GM21381 (cell line): ENCODE measurements around the gene ZBTB45.
A peak's percentile ranks its signal among the peaks of the same experiment; 100 is the strongest.
"Not testable (repeated sequence)": the region's sequence is repeated elsewhere in the genome, so short reads cannot be mapped to it uniquely, and the experiment has no call there.

ENCODE experiments used
- ATAC-seq: cut with Tn5 transposase; IDR thresholded peaks from one replicate; pipeline ENCODE4 v1.9.1; 2021; ENCODE audit warnings: mild to moderate bottlenecking, moderate library complexity; ENCODE audit not compliant: unreplicated experiment

The ZBTB45 gene

DNA sequence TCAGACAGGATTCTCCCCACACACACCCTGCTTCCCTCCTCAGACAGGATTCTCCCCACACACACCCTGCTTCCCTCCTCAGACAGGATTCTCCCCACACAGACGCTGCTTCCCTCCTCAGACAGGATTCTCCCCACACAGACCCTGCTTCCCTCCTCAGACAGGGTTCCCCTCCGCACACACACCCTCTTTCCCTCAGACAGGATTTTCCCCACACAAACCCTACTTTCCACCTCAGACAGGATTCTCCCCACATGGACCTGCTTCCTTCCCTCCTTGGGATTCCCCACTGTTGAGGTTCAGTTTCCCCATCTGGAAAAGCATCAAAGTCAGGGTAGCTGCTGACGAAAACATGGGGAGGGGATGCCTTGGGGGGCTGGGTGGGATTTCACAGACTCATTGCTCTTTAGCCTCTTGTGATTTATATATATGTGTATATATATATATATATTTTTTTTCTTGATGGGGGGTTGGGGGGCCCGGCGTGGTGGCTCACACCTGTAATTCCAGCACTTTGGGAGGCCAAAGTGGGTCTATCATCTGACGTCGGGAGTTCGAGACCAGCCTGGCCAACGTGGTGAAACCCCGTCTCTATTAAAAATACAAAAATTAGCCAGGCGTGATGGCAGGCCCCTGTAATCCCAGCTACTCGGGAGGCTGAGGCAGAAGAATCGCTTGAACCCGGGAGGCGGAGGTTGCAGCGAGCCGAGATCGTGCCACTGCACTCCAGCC lies 23.2 kb upstream of the ZBTB45 start:
- not testable (repeated sequence) for ATAC-seq

GRCh38 chr19:58539169-58539559 lies 19.6 kb upstream of the ZBTB45 start:
- not testable (repeated sequence) for ATAC-seq

GRCh38 chr19:58538257-58539168 lies 18.9 kb upstream of the ZBTB45 start:
- ATAC-seq = no peak

GRCh38 chr19:58536852-58537798 lies 17.5 kb upstream of the ZBTB45 start:
- no peak for ATAC-seq

DNA sequence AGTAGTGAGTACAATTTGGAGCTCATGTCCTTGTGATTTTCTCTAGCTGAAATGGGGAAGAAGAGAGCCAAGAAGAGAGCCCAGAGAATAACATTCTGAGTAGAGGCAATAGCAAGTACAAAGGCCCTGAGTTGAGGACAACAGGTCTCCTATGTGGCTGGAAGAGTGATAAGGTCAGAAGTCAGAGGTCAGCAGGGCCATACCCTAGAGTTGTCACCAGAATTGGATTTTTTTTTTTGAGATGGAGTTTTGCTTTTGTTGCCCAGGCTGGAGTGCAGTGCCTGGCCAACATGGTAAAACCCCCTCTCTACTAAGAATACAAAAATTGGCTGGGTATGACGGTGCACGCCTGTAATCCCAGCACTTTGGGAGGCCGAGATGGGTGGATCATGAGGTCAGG lies 16.2 kb upstream of the ZBTB45 start:
- no peak for ATAC-seq

GRCh38 chr19:58531034-58531840 lies 11.6 kb upstream of the ZBTB45 start:
- ATAC-seq = no peak

- no peak for ATAC-seq
Observed at GRCh38 chr19:58529405-58529804, 9.8 kb upstream of the ZBTB45 start.

DNA sequence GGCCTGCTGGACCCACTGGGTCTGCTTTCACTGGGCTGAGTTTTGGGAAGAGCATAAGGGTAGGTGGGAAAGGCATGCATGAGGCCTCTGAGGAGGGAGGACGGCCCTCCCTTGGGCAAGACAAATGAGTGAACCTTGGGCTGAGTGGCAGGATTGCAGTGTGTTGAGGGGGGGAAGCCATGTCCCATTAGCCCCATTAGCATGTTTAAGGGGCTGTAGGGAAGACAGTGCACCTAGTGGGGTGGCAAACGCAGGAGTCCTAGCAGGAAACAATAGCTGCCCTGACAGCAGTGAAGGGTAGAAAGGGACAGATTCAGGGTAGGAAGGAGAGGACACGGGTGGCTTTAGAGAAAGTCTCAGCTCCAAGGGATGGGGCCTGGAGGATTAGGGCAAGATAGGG lies 3.1 kb upstream of the ZBTB45 start:
- ATAC-seq = no peak

GRCh38 chr19:58521651-58522050 lies 2.0 kb upstream of the ZBTB45 start:
- ATAC-seq = no peak

GRCh38 chr19:58520257-58520599 lies 618 bp upstream of the ZBTB45 start:
- ATAC-seq = no peak

DNA sequence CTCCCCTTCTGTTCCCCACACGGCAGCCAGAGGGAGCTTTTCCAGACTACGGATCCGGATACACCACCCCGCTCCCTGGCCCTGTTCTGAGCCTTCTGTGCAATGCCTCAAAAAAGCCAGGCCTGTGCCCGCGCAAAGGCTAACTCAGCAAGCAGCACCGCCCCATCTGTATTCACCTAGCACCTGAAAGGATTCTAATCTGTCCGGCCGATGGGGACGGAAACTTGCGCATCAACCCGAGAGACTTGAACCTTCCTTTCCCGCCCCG lies 589 bp downstream of the ZBTB45 start:
- peak; percentile 3 for ATAC-seq

- ATAC-seq = no peak
Observed at GRCh38 chr19:58518256-58519086, 1.1 kb downstream of the ZBTB45 start.

DNA sequence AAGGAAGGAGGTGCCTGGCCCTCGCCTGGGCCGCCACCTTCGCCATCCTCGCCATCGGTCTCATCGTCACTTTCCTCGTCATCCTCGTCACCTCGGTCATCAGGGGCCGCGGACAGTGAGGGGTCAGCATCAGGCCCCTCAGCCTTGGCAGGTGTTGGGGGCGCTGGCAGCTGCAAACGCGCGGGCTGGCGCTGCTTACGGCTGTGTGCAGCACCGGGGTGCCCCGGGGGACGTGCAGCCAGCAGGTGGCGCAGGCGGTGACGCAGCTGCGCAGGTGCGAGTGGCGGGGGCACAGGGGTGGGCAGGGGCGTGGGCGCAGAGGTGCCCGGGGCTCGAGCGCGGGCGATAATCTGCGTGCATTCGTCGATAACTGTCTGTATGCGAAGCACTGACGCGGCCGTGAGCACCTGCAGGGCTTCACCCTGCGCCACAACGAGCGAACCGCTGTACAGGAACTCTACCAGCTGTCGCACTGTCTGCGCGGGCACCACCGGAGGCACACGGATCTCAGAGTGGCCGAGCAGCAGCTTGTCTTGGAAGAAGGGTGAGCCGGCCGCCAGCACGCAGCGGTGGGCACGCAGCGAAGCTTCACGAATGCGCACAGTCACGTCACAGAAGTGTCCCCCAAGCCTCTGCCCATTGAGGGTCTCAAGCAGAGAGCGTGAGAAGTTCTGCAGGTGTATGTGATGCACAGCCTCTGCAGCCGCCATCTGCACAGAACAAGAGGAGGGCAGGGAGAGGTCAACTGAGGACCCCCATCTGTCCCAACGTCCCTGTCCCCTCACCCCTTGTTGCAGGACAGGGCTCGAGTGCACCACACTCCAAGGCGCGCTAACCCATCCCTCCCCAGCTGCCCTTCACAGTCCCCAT lies 2.4 kb downstream of the ZBTB45 start:
- ATAC-seq = no peak

GRCh38 chr19:58516246-58516836 lies 3.3 kb downstream of the ZBTB45 start:
- ATAC-seq = no peak

DNA sequence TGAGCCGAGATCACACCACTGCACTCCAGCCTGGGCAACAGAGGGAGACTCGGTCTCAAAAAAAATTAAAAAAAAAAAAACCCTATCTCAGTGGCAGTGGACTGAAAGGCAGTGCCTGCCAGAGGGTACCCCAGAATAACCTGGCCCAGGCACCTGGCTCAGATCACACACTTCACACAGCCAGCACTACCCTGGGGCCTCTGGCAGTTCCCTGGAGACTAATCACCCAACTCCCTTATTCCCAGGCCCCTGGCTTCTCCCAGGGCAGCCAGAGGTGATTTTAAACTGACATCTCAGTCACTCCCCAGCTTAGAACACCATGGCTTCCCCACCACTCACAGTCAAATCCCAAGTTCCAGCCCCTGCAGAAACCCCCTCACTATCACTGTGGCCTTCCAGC lies 4.4 kb downstream of the ZBTB45 start:
- no peak for ATAC-seq

DNA sequence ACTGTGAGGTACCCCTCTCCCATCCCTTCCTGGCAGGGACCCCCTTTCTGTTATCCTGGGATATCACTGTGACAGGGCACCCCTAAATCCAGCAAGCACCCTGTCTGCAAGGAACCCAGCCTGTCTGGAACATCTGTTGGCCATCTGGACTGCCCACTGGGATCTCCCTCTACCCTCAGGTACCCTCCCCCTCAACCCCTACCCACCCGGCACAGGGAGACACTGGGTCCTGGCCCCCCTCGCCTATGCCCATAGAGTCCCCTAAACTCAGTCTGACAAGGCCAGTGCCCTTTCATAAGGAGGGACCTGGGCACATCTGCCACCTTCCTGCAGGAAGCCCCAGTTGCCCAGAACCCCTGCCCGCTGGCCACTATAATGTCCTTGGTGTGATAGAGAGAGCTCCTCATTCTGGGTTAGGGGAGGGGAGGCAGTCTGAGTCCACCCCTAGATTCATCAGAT lies 5.0 kb downstream of the ZBTB45 start:
- no peak for ATAC-seq

DNA sequence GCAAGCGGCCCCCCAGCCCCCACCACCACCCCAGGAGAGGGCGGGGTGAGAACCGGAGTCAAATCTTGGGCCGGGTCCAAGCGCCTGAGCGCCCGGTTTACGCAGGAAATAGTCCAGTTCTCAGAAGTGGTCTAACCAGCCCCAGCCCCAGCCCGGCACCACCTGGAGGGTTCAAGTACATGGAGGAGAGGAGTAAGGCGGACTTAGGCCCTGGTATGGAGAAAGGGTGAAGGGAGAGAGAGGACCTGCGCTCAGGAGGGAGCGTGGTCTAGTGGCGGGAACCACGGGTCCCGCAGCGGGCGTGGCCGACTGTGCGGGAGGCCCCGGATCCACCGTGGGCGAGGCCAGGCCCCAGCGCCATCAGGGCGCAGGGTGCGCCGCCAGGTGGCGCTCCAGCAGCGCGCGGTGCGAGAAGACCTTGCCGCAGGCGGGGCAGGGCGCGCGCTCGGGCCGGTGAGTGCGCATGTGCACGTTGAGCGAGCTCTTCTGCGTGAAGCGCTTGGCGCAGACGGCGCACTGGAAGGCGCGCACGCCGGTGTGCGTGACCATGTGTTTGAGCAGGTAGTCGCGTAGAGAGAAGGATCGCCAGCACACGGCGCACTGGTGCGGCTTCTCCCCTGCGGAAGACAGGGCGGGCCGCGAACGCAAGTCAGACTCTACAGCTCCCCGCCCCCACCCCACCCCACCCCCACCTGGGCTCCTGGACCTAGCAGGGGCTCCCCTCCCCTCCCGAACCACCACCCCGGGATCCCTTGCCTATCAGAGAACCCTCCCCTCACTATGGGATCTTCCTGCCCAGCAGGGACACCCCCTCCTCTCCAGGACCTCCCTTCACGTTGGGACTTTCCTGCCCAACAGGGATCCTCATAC lies 5.7 kb downstream of the ZBTB45 start:
- ATAC-seq = peak; percentile 72
